Kasumi-1 (cell line): Measurements from ENCODE around the gene CCDC91.
"Not testable (repeated sequence)": the region's sequence is repeated elsewhere in the genome, so short reads cannot be mapped to it uniquely, and the experiment has no call there.

Experiments used
- DNase-seq, 2 experiments: peaks; one replicate each; lab custom pipeline; 2025; lab: John Stamatoyannopoulos, UW

CCDC91 gene

DNA sequence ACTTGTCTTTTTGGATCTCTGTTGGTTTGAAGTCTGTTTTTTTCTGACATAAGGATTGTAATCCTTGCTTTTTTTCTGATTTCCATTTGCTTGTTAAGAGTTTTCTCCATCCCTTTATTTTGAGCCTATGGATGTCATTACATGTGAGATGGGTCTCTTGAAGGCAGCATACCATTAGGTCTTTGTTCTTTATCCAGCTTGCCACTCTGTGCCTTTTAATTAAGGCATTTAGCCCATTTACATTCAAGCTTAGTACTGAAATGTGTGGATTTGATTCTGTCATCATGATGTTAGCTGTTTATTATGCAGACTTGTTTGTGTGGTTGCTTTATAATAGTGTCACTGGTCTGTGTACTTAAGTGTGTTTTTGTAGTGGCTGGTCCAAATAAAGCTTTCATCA lies 100.0 kb downstream of the CCDC91 start:
- DNase-seq: no peak

GRCh38 chr12:28292699-28293098 lies 102.4 kb downstream of the CCDC91 start:
- no peak for DNase-seq

- peak; percentile 65 to 66 for DNase-seq
Observed at GRCh38 chr12:28294300-28294699, 104.0 kb downstream of the CCDC91 start.

DNA sequence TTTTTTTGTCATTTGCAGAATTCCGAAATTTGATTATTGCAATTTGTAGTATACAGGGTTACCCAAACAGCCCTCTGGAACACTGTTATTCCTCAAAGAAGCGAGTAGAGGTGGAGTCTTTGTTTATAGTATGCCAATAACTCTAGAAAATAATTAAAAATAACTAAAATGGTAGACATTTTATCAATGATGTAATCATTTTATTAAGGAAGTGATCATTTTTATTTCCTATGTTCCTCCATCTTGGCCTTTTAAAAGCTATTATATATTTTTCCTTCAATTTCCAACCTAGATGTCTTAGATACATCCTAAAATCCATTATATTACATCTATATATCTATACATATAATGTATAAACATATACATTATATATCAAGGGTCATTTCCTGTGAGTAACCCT lies 106.0 kb downstream of the CCDC91 start:
- DNase-seq: no peak

GRCh38 chr12:28303192-28303591 lies 112.9 kb downstream of the CCDC91 start:
- no peak for DNase-seq

DNA sequence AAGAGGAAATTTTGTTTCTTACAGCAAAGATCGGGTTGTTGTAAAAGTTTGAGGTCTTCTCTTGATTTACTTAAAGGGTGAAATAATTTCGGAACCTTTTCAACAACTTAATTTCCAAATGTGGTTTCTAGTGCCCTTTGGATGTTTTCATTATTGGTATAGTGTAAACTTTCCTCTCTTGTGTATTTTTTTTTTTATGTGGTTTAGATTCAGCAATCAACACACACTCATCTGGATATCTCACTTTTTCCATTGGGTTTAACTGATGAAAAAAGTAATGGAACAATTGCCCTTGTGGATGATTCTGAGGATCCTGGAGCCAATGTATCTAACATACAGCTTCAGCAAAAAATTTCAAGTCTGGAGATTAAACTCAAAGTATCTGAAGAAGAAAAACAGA lies 116.3 kb downstream of the CCDC91 start:
- no peak for DNase-seq

DNA sequence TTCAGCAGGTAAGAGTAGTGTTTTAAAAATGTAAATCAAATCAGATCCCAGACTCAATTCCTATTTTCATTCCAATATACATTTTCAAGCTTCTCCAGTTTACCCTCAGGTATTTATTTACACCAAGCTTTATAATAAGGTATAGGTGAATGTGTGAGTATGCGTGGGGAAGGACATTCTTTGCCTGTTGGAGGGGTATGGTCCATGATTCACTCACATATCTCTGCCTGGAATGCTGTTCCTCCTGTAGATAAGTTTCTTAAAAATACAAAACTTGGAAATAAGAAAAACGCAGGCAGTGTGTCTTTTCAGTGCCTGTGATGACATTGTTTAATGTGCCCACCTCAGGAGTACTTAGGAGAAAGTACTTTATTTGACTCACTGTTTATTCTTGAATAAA lies 118.6 kb downstream of the CCDC91 start:
- no peak for DNase-seq

DNA sequence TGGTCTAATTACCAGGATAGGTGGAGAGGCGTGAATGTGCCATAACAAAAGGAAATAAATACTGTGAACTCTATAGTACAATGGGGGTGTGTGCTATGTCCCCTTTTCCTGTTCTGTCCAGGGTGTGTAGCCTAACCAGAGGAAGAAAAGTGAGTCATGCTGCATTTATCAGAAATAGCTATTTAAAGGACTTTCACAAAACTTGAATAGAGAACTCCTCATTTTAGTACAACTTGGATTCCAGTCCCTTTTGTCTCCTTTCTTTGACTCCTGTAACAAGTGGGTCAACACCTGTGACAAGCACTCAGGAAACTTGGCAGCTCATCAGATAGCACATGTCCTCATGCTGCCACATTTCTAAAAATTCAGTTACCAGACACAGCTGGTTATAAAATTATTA lies 123.4 kb downstream of the CCDC91 start:
- peak; percentile 32 to 36 for DNase-seq

GRCh38 chr12:28316049-28316448 lies 125.8 kb downstream of the CCDC91 start:
- peak in 1 of 2 experiments; percentile 3 for DNase-seq

- no peak for DNase-seq
Observed at GRCh38 chr12:28318273-28318672, 128.0 kb downstream of the CCDC91 start.

- DNase-seq: no peak
Observed at GRCh38 chr12:28320353-28320752, 130.1 kb downstream of the CCDC91 start.

- DNase-seq: no peak
Observed at GRCh38 chr12:28327722-28328121, 137.5 kb downstream of the CCDC91 start.

GRCh38 chr12:28328967-28329366 lies 138.7 kb downstream of the CCDC91 start:
- DNase-seq: no peak

DNA sequence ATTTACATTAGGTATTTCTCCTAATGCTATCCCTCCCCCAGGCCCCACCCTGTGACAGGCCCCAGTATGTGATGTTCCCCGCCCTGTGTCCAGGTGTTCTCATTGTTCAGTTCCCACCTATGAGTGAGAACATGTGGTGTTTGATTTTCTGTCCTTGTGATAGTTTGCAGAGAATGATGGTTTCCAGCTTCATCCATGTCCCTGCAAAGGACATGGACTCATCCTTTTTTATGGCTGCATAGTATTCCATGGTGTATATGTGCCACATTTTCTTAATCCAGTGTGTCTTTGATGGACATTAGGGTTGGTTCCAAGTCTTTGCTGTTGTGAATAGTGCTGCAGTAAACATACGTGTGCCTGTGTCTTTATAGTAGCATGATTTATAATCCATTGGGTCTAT lies 139.5 kb downstream of the CCDC91 start:
- DNase-seq: not testable (repeated sequence)

DNA sequence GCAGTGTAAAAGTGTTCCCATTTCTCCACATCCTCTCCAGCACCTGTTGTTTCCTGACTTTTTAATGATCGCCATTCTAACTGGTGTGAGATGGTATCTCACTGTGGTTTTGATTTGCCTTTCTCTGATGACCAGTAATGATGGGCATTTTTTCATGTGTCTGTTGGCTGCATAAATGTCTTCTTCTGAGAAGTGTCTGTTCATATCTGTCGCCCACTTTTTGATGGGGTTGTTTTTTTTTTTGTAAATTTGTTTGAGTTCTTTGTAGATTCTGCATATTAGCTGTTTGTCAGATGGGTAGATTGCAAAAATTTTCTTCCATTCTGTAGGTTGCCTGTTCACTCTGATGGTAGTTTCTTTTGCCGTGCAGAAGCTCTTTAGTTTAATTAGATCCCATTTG lies 140.0 kb downstream of the CCDC91 start:
- not testable (repeated sequence) for DNase-seq

GRCh38 chr12:28331130-28331529 lies 140.9 kb downstream of the CCDC91 start:
- peak; percentile 8 to 30 for DNase-seq

DNA sequence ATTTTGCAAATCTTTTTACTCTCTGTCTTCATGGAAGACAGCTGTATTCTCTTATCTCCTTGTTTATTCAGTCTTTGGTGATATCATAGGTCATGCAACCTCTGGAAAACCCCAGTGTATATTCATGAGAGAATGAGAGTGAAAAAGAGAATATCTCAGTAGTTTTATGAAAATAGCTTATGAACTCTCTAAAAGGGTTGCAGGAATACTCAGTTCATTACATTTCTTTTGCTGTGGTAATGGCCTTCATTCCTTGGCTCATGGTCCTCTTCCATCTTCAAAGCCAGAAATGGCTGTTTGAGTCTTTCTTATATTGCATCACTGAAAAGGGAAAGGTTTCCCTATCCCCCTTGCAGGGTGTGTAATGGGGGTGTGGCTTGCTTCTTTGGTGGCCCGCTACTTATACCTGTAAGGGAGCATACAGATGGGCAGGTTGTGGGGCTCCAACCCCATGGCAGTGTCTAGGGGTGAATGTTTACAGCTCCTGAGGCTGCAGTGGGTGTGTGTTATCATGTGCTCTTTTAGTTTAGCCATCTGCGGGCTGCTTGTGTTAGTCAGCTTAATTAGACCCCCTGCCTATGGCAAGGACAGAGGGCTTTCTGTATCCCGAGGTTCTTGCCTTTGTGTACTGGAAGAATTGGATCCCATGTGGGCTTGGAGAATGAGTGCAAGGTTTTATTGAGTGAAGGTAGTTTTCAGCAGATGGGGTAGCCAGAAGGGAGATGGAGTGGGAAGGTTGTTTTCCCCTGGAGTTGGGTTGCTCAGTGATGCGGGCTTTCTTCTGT lies 150.2 kb downstream of the CCDC91 start:
- DNase-seq: no peak

DNA sequence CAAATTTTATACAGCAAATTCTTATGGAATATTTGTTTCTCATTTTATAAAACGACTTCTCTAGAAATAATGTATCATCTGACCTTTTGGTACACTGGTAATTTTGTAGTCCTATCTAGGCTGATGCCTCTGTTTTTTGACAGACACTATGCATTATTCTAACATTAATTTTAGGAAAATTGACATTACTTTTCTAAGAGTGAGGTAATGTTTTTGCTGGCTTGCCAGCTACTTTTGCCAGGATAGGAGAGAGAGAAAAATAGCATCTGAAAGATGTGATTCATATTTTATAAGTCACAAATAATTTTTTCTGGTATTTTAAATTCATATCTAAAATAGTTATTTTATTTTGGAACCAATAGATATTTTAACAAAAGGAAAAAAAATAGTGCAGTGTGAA lies 153.5 kb downstream of the CCDC91 start:
- no peak for DNase-seq

- no peak for DNase-seq
Observed at GRCh38 chr12:28346567-28346966, 156.3 kb downstream of the CCDC91 start.

GRCh38 chr12:28349196-28349595 lies 158.9 kb downstream of the CCDC91 start:
- DNase-seq: no peak

GRCh38 chr12:28350502-28350901 lies 160.2 kb downstream of the CCDC91 start:
- DNase-seq: peak; percentile 18 to 27

DNA sequence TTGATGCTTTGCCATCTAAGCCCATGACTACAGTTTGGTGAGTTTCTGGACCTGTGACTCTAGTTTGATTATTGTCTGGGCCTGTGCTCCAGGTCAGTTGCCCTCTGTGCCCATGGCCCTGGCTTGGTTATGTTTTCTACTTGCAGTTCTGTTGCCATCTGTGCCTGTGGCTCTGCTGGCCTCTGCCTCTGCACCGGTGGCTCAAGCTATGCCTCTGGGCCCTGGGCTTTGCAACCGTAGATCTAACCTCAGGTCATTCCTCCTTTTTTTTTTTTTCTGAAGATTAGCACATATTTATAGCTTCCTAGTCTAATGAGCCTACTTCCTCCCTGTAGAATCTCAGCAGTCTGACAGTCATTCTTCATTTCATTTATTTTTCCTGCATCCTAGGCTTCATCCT lies 161.2 kb downstream of the CCDC91 start:
- no peak for DNase-seq

GRCh38 chr12:28355161-28355560 lies 164.9 kb downstream of the CCDC91 start:
- no peak for DNase-seq

DNA sequence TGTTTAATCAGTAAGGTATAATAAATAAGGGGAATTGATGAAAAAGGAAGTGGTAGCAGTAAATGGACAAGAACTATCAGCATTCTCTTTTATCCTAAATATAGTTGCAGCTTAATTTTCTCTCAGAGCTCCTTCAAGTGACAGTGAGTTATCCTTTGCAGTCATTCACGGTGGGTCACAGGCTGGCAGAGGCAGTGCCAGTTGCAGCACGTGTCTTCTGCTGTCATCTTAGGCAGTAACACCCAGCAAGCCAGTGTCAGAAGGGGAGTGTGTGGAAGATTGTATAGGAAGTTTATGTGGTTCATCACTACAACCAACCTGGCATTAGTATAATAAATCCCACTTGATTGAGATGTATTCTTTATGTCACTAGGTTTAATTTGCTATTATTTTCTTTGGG lies 170.0 kb downstream of the CCDC91 start:
- no peak for DNase-seq
